Heart right ventricle (tissue), 16 donors: ENCODE data around the gene CBFA2T2. TPM values are rescaled to one million over a fixed set of nuclear protein-coding genes. Genes with fewer than 3 reads are reported as not detected.
"Not testable (repeated sequence)": the region's sequence is repeated elsewhere in the genome, so short reads cannot be mapped to it uniquely, and the experiment has no call there.

Source experiments
- ATAC-seq, 8 donors: fragments of 200-7000 bp; cut with Tn5 transposase; one replicate each; pipeline ENCODE4 v1.9.1; 2020; ENCODE audit warnings: mild to moderate bottlenecking in 8 of 8, moderate library complexity in 8 of 8, moderate number of reproducible peaks in 1 of 8
- DNase-seq, 2 donors: peaks; one replicate each; pipeline ENCODE4 v3.0.0-alpha.2; 2020
- H3K27ac ChIP-seq, 10 donors: fragments of 200-600 bp; sonication (generic) in 2 of 10; one replicate each; pipeline versions ENCODE4 v1.5.0 to v1.8.0; 2020 to 2022; ENCODE audit warnings: mild to moderate bottlenecking in 3 of 10
- H3K27me3 ChIP-seq, 7 donors: fragments of 200-600 bp; one replicate each; pipeline ENCODE4 v1.8.0; 2021 to 2022; ENCODE audit warnings: mild to moderate bottlenecking in 2 of 7
- H3K36me3 ChIP-seq, 9 donors: fragments of 200-600 bp; sonication (generic) in 1 of 9; one replicate each; pipeline versions ENCODE4 v1.5.0 to v1.8.0; 2020 to 2022; ENCODE audit warnings: mild to moderate bottlenecking in 2 of 9
- H3K4me1 ChIP-seq, 9 donors: fragments of 200-600 bp; sonication (generic) in 1 of 9; one replicate each; pipeline versions ENCODE4 v1.5.0 to v1.8.0; 2020 to 2022; ENCODE audit warnings: mild to moderate bottlenecking in 4 of 9
- H3K4me3 ChIP-seq, 10 donors: fragments of 200-600 bp; sonication (generic) in 2 of 10; one replicate each; pipeline versions ENCODE4 v1.5.0 to v1.8.0; 2020 to 2022; ENCODE audit warnings: mild to moderate bottlenecking in 7 of 10, moderate library complexity in 2 of 10
- H3K9me3 ChIP-seq, 11 donors: fragments of 200-600 bp in 10 of 11; sonication (generic) in 2 of 11; one replicate each; pipeline versions ENCODE4 v1.5.0 to v1.8.0; 2013 to 2022; ENCODE audit warnings: mild to moderate bottlenecking in 2 of 11, control low read depth in 1 of 11, moderate library complexity in 1 of 11
- CTCF ChIP-seq, 9 donors: fragments of 200-600 bp; sonication (generic) in 2 of 9; IDR thresholded peaks; one replicate each; pipeline versions ENCODE4 v1.5.0 to v1.8.0; 2021 to 2022; ENCODE audit warnings: antibody characterized with exemption in 9 of 9, mild to moderate bottlenecking in 5 of 9, moderate library complexity in 1 of 9
- WGBS, 2 donors: extraction: QIAGEN DNeasy Blood & Tissue Kit; methylation state at CpG; one replicate each; pipeline ENCODE4 v1.1.7; 2013; ENCODE audit warnings: inconsistent platforms in 1 of 2; 5-methylcytosine and 5-hydroxymethylcytosine counted together
- intact Hi-C, 10 donors: fragments of 100-400 bp; cut with DNase I; formaldehyde crosslinking; loops; one replicate each; pipeline versions ENCODE4 v1.11.1 to v1.14.2; 2022
- polyA plus RNA-seq, 2 donors: library from polyadenylated mRNA; stranded (reverse); fragments of 200-250 nt; gene quantifications; one replicate each; pipeline ENCODE4 v1.2.3, GENCODE V29; 2013
- total RNA-seq, 10 donors: library from RNA; stranded (reverse); fragmentation: NEBNext Ultra II Directional in 3 of 10; extraction: Animal tissue kit (Norgen Biotek cat#: 25700) in 3 of 10; gene quantifications; one replicate each; pipeline versions ENCODE4 v1.2.1 to v1.2.4, GENCODE V29; 2021 to 2023
- donor health status: Arrhythmogenic right ventricular cardiomyopathy.
- donor health status: ischemic (EF 13 %, LVEDD 7.1; RV severe dilation, severe dysfunction).
- donor health status: healthy with polysubstance abuse.
- donor health status: DM: no; HTN: yes; CAD: no.
- donor health status: DM: no; HTN: no; CAD: no.
- donor health status: ischemic (EF 25% LVEDD 6.9; RV normal size, moderate dysfunction).
- donor health status: ischemic (EF 25% LVEDD 5.7; RV mildly dilated, moderate dysfunction).
- donor health status: healthy.
- donor health status: DM: yes; HTN: yes; CAD: no.
- donor health status: Ischemic cardiomyopathy.
- donor health status: ischemic (EF 35%, LVEDD 5.7; RV mildly dilated, moderate dysfunction).
- donor health status: nonischemic (EF 11% LVEDD 7.7; RV severe dilation, severe dysfunction).
- donor health status: DM: yes; HTN: yes; CAD: no.
- donor health status: PGD.
- donor health status: ischemic (EF 29% LVEDD 5.4; RV normal size, mild dysfunction).
- donor health status: nonischemic (EF 23%, LVEDD 6.1; RV moderate dilation, normal function).

CBFA2T2 gene
- total and polyA plus RNA-seq, 12 donors = 3.5 to 13.3 (median 11.3) TPM

GRCh38 chr20:33645072-33645358 is 155.1 kb downstream of the CBFA2T2 start:
- DNase-seq = no peak
- no peak for TF ChIP-seq CTCF (IDR thresholded peaks at IDR 0.05)
- Histone ChIP-seq H3K4me1 (peaks cover 0 to 34% (median 28%) of the 10 kb centered on the region in 9 donors), H3K4me3 (no peak overlapping the region), H3K36me3 (peaks cover 5 to 65% (median 43%) of the 10 kb centered on the region in 9 donors), H3K27me3 (no peaks in the 10 kb centered on the region), H3K27ac (no peak overlapping the region), H3K9me3 (no peaks in the 10 kb centered on the region)
- intact Hi-C loops = loop anchor here in 1 of 10 donors (5.0 kb wide), 1 partner anchor 188 kb away; no protein-coding TSS in a partner anchor
- no peak for ATAC-seq
- 78 to 79% methylated on average over 4 of the region's 4 CpGs for WGBS, 2 donors

GRCh38 chr20:33645396-33645795 is 155.5 kb downstream of the CBFA2T2 start:
- Histone ChIP-seq H3K27ac (no peak overlapping the region), H3K4me3 (no peak overlapping the region), H3K36me3 (peaks cover 4 to 61% (median 39%) of the 10 kb centered on the region in 9 donors), H3K9me3 (no peaks in the 10 kb centered on the region), H3K4me1 (peaks cover 0 to 34% (median 28%) of the 10 kb centered on the region in 9 donors), H3K27me3 (no peaks in the 10 kb centered on the region)
- no peak for TF ChIP-seq CTCF (IDR thresholded peaks at IDR 0.05)
- DNase-seq (no peak), ATAC-seq (no peak)
- intact Hi-C loops = loop anchor here in 1 of 10 donors (5.0 kb wide), 1 partner anchor 188 kb away; no protein-coding TSS in a partner anchor
- WGBS, 2 donors = 95% methylated on average over 2 of the region's 2 CpGs

- peaks cover 0 to 34% (median 28%) of the 10 kb centered on the region in 9 donors for H3K4me1 ChIP-seq
- no peaks in the 10 kb centered on the region for H3K9me3 ChIP-seq
- no peaks in the 10 kb centered on the region for H3K27me3 ChIP-seq
- intact Hi-C loops = loop anchor here in 1 of 10 donors (5.0 kb wide), 1 partner anchor 189 kb away; no protein-coding TSS in a partner anchor
- no peak overlapping the region for H3K4me3 ChIP-seq
- WGBS, 2 donors = 88 to 91% methylated on average over 5 of the region's 5 CpGs
- TF ChIP-seq CTCF (IDR thresholded peaks at IDR 0.05) = no peak
- ATAC-seq (no peak), DNase-seq (no peak)
- H3K27ac ChIP-seq = no peak overlapping the region
- H3K36me3 ChIP-seq = peaks cover 0 to 53% (median 33%) of the 10 kb centered on the region in 9 donors
These were observed 156.3 kb downstream of the CBFA2T2 start for GRCh38 chr20:33646191-33646590.

- peak overlapping the region in 1 of 10 donors; percentile 16 for H3K27ac ChIP-seq
- ATAC-seq, H3K27me3 ChIP-seq: not testable (repeated sequence)
These were observed 157.2 kb downstream of the CBFA2T2 start for GRCh38 chr20:33646959-33647602.

More at GRCh38 chr20:33646959-33647602, 157.2 kb downstream of the CBFA2T2 start:
- not testable (repeated sequence) for H3K9me3 ChIP-seq, H3K4me3 ChIP-seq, DNase-seq
- Histone ChIP-seq H3K36me3 (peaks cover 0 to 46% (median 27%) of the 10 kb centered on the region in 9 donors), H3K4me1 (peaks cover 0 to 34% (median 28%) of the 10 kb centered on the region in 9 donors)
- WGBS, 2 donors = 84% methylated on average over 14 of the region's 14 CpGs
- intact Hi-C loops = loop anchor here in 1 of 10 donors (5.0 kb wide), 1 partner anchor 190 kb away; no protein-coding TSS in a partner anchor
